Osteocyte (in vitro differentiated cells): ENCODE measurements around the gene APCDD1. TPM values are rescaled to one million over a fixed set of nuclear protein-coding genes. Genes with fewer than 3 reads are reported as not detected.
"Not testable (repeated sequence)": the region's sequence is repeated elsewhere in the genome, so short reads cannot be mapped to it uniquely, and the experiment has no call there.

Source experiments
- DNase-seq: peaks from one replicate; pipeline ENCODE4 v3.0.0; 2021; ENCODE audit warnings: mixed read lengths; ENCODE audit not compliant: unreplicated experiment; ENCODE audit errors: extremely low spot score
- H3K27ac Mint-ChIP-seq: one replicate; pipeline ENCODE4 v1.8.0; 2021; ENCODE audit warnings: mild to moderate bottlenecking, mixed read lengths; ENCODE audit not compliant: unreplicated experiment
- H3K27me3 Mint-ChIP-seq: one replicate; pipeline ENCODE4 v1.8.0; 2021; ENCODE audit warnings: mixed read lengths; ENCODE audit not compliant: unreplicated experiment
- H3K36me3 Mint-ChIP-seq: one replicate; pipeline ENCODE4 v1.8.0; 2021; ENCODE audit warnings: mixed read lengths; ENCODE audit not compliant: unreplicated experiment
- H3K4me1 Mint-ChIP-seq: one replicate; pipeline ENCODE4 v1.8.0; 2021; ENCODE audit warnings: mixed read lengths; ENCODE audit not compliant: unreplicated experiment
- H3K4me3 Mint-ChIP-seq: one replicate; pipeline ENCODE4 v1.8.0; 2021; ENCODE audit warnings: mild to moderate bottlenecking, moderate library complexity, mixed read lengths; ENCODE audit not compliant: unreplicated experiment
- H3K9me3 Mint-ChIP-seq: one replicate; pipeline ENCODE4 v1.8.0; 2021; ENCODE audit warnings: mixed read lengths; ENCODE audit not compliant: unreplicated experiment
- CTCF ChIP-seq: fragments of 200-600 bp; sonication (generic); IDR thresholded peaks from 2 replicates; pipeline ENCODE4 v1.5.0; 2021; ENCODE audit warnings: antibody characterized with exemption, mild to moderate bottlenecking, moderate library complexity
- total RNA-seq: library from RNA; stranded (reverse); gene quantifications from 2 replicates; pipeline ENCODE4 v1.2.1, GENCODE V29; 2021

APCDD1 gene
- total RNA-seq, 1 donor from 2014 or later: 1.4 TPM

DNA sequence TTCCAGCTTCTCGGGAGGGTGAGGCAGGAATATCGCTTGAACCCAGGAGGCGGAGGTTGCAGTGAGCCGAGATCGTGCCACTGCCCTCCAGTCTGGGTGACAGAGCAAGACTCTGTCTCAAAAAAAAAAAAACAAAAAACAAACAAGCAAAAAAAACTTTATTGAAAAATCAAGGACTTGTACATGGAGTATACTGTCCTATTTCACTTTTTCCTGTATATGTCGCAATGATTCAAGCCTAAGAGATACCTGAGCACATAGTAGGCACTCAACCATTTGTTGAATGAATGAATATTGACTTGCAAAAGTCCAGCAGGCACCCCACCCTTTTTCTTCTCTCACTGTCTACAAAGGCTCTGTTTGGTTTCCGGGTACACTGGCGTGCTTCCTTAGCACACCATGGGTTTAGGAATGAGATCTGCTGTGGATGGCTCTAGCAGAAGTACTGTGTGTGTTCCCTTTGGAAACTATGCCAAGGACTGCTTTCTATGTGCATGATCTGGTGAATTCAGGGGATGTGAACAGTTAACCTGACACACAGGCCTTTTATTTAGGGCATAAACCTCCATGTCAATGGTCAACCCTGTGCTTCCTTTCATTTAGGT is 6.1 kb downstream of the APCDD1 start:
- TF ChIP-seq CTCF: no peak
- DNase-seq: no peak
- Mint-ChIP-seq H3K36me3 (no peaks in the 10 kb centered on the region), H3K4me1 (peaks cover 4% of the 10 kb centered on the region), H3K9me3 (no peaks in the 10 kb centered on the region), H3K27ac (no peak overlapping the region), H3K27me3 (peaks cover 31% of the 10 kb centered on the region), H3K4me3 (no peak overlapping the region)

- Mint-ChIP-seq H3K9me3 (no peaks in the 10 kb centered on the region), H3K27me3 (peaks cover 21% of the 10 kb centered on the region), H3K4me3 (no peak overlapping the region), H3K4me1 (no peaks in the 10 kb centered on the region), H3K27ac (no peak overlapping the region), H3K36me3 (no peaks in the 10 kb centered on the region)
- DNase-seq: no peak
- TF ChIP-seq CTCF: no peak
Observed at GRCh38 chr18:10461989-10462388, 7.6 kb downstream of the APCDD1 start.

DNA sequence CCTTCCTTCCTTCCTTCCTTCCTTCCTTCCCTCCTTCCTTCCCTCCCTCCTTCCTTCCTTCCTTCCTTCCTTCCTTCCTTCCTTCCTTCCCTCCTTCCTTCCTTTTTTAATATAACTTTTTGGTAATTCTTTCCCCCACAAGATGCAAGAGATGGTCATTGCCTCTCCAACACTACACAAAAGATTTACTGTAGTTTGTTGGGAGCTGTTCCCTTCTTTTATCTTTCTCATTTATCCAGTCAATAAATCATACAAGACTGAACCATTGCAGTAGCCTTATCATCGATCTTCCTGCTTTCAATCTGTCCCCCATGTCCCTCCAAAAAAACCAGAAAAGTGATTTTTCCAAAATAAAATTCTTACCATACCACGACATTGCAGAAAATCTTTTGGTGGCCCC is 8.2 kb downstream of the APCDD1 start:
- DNase-seq: no peak
- Mint-ChIP-seq H3K27ac (no peak overlapping the region), H3K36me3 (no peaks in the 10 kb centered on the region), H3K4me3 (no peak overlapping the region), H3K9me3 (no peaks in the 10 kb centered on the region), H3K4me1 (no peaks in the 10 kb centered on the region), H3K27me3 (peaks cover 18% of the 10 kb centered on the region)
- TF ChIP-seq CTCF: no peak

DNA sequence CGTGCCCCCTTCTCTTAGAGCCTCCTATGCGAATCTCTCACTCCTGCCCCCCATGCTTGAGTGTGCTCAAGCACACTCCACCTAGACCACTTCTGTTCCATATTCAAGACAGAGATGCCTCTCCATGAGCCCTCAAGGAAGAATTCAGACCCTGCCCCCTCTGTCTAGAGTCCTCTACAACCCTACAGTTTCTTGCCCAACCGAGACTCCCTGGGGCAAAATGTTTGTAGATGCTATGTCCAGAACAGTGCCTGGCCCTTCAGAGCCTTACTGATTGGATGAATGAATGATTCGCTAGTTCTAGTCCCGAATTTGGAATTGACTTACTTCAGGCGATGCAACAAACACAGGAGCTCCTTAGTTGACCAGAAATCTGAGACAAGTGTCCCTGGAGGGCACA is 8.7 kb downstream of the APCDD1 start:
- TF ChIP-seq CTCF: no peak
- H3K36me3 Mint-ChIP-seq: no peaks in the 10 kb centered on the region
- no peaks in the 10 kb centered on the region for H3K9me3 Mint-ChIP-seq
- H3K4me1 Mint-ChIP-seq: no peaks in the 10 kb centered on the region
- H3K27ac Mint-ChIP-seq: no peak overlapping the region
- no peak for DNase-seq
- H3K4me3 Mint-ChIP-seq: no peak overlapping the region
- peaks cover 19% of the 10 kb centered on the region for H3K27me3 Mint-ChIP-seq

DNA sequence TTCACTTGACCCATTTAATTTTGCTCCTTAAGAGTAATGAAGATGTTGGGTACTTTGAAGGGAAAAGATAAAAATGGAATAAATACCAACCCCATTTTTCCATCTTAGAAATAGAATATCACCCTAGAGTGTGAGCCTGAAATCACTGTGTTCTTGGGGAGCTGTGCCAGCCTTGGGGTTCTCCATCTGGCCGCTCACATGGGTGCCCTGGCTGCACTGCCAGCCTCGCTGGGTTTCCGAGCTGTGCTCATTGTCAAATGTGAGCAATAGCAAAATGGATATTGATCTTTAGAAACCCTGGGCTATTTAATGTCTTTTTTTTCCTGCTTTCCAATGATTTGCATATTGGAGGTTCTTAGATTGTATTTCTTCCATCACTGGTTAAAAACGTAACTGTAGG is 9.3 kb downstream of the APCDD1 start:
- H3K4me3 Mint-ChIP-seq: no peak overlapping the region
- no peak for DNase-seq
- H3K9me3 Mint-ChIP-seq: no peaks in the 10 kb centered on the region
- H3K4me1 Mint-ChIP-seq: no peaks in the 10 kb centered on the region
- peaks cover 24% of the 10 kb centered on the region for H3K27me3 Mint-ChIP-seq
- H3K36me3 Mint-ChIP-seq: no peaks in the 10 kb centered on the region
- H3K27ac Mint-ChIP-seq: no peak overlapping the region
- no peak for TF ChIP-seq CTCF

- not testable (repeated sequence) for H3K27ac Mint-ChIP-seq, H3K9me3 Mint-ChIP-seq, DNase-seq, H3K4me1 Mint-ChIP-seq, H3K4me3 Mint-ChIP-seq, H3K36me3 Mint-ChIP-seq
- H3K27me3 Mint-ChIP-seq: peaks cover 24% of the 10 kb centered on the region
Observed at GRCh38 chr18:10464161-10464648, 9.8 kb downstream of the APCDD1 start.
